HG03521 (cell line): ENCODE measurements around the gene MYLK.

Experiments used
- ATAC-seq: cut with Tn5 transposase; IDR thresholded peaks from one replicate; pipeline ENCODE4 v1.9.1; 2021; ENCODE audit warnings: mild to moderate bottlenecking, moderate library complexity; ENCODE audit not compliant: unreplicated experiment

The MYLK gene

GRCh38 chr3:123877466-123877865, 6.7 kb downstream of the MYLK start:
- no peak for ATAC-seq

- no peak for ATAC-seq
These were observed 7.3 kb downstream of the MYLK start for GRCh38 chr3:123876858-123877257.

GRCh38 chr3:123872621-123873020, 11.5 kb downstream of the MYLK start:
- no peak for ATAC-seq

- ATAC-seq = no peak
These were observed 12.2 kb downstream of the MYLK start for GRCh38 chr3:123871946-123872345.

GRCh38 chr3:123870033-123870432, 14.1 kb downstream of the MYLK start:
- ATAC-seq = no peak

- no peak for ATAC-seq
These were observed 15.0 kb downstream of the MYLK start for GRCh38 chr3:123869165-123869564.

- ATAC-seq = no peak
These were observed 19.4 kb downstream of the MYLK start for GRCh38 chr3:123864706-123865105.

GRCh38 chr3:123862152-123862551, 22.0 kb downstream of the MYLK start:
- no peak for ATAC-seq

GRCh38 chr3:123861081-123861836, 22.9 kb downstream of the MYLK start:
- no peak for ATAC-seq

- ATAC-seq = no peak
These were observed 25.0 kb downstream of the MYLK start for GRCh38 chr3:123859177-123859576.

GRCh38 chr3:123854905-123855304, 29.2 kb downstream of the MYLK start:
- ATAC-seq = no peak

- ATAC-seq = no peak
These were observed 30.3 kb downstream of the MYLK start for GRCh38 chr3:123853686-123854372.

GRCh38 chr3:123847209-123847608, 36.9 kb downstream of the MYLK start:
- no peak for ATAC-seq

- no peak for ATAC-seq
These were observed 40.5 kb downstream of the MYLK start for GRCh38 chr3:123843668-123844067.

GRCh38 chr3:123842711-123843110, 41.4 kb downstream of the MYLK start:
- no peak for ATAC-seq

GRCh38 chr3:123841476-123842238, 42.5 kb downstream of the MYLK start:
- no peak for ATAC-seq

GRCh38 chr3:123840961-123841360, 43.2 kb downstream of the MYLK start:
- ATAC-seq = no peak

- ATAC-seq = no peak
These were observed 46.3 kb downstream of the MYLK start for GRCh38 chr3:123837858-123838257.

- no peak for ATAC-seq
These were observed 49.5 kb downstream of the MYLK start for GRCh38 chr3:123834631-123835030.

GRCh38 chr3:123833398-123833785, 50.7 kb downstream of the MYLK start:
- no peak for ATAC-seq

GRCh38 chr3:123832692-123833397, 51.3 kb downstream of the MYLK start:
- no peak for ATAC-seq
